ENCODE measurements around the gene TMA7B.

TMA7B gene

DNA sequence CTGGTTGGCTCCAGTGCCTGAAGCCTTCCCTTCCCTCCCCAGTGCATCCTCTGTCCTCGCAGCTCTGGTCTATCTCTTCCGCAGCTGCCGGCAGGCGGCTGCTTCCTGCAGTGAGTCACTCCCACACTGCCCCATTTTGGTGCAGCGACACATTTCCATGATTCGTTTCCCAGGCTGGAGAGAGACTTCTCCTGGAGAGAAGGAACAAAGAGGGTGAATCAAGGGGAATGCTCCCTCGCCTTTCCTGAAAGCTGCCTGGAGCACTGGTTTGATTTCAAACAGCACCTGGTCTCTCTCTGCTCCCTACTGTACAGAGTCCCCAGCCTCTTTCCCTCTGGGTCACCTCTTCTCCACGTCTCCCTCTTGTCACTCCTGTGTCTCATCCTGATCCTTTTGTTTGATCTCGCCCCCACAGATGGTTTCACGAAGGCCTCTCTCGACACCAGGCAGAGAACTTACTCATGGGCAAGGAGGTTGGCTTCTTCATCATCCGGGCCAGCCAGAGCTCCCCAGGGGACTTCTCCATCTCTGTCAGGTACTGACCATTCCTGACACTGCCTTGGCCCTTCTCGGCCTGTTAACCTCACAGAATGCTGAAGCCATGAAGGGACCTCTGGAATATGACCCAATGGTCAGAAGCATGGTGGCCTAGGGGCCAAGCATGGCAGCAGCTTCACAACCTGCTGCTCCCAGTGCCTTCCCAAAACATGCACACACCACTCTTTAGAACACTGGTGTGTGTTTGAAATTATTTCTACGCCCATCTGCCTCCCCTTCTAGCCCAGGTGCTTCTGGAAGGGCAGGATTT lies at the start of gene TMA7B:
TMA7B (plus strand) TSS at position 758 of the 808 bp plus-strand sequence. CDS start 3,978 bp downstream, outside the sequence.
- no peak for DNase-seq

- DNase-seq: no peak
These were observed 49.2 kb upstream of the TMA7B start for GRCh38 chr22:39910876-39911613.

- DNase-seq: no peak
These were observed 46.9 kb upstream of the TMA7B start for GRCh38 chr22:39913321-39913720.

GRCh38 chr22:39913886-39914285 lies 46.3 kb upstream of the TMA7B start:
- no peak for DNase-seq

- DNase-seq: no peak
These were observed 45.6 kb upstream of the TMA7B start for GRCh38 chr22:39914584-39914983.

DNA sequence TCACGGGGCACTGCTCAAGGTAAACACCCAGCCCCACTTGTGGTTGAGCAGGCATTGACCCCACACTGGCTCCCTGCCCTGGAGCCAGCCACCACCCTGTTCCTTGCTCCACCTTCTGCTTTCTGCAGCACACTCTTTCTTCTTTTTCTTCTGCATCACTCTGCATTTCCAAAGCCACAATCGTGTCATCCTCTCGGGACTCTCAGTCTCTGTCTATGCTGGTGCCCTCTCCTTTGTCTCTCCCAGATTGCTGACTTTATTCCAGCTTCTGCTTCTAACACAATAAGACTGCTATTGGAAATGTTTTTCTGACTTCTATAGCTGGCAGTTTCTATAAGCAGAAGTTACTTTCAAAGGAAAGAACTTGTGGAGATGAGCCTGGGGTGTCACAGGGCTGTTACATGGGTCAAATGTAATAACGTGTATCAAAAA lies 44.9 kb upstream of the TMA7B start:
- no peak for DNase-seq

GRCh38 chr22:39916496-39916895 lies 43.7 kb upstream of the TMA7B start:
- DNase-seq: no peak

DNA sequence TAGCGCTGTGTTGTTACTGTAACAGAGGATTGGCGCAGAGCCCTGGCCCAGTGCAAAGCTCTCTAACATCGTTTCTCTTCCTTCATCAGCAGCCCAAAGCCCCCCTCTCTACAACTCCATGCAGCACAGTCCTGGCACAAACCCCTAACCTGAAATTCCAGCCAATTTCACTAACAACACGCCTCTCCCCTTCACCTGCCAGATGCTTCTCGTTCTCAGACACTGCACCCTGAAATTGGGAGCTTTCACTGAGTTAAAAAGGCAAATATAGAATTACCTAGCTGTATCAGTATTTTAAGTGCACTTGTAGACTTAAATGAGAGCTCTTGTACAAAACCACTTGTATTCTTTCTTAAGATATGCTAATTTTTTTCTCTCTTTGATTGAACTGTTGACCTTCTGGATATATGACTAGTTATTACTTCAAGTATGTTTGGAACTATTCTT lies 43.0 kb upstream of the TMA7B start:
- no peak for DNase-seq

- DNase-seq: no peak
These were observed 42.3 kb upstream of the TMA7B start for GRCh38 chr22:39917776-39918495.

DNA sequence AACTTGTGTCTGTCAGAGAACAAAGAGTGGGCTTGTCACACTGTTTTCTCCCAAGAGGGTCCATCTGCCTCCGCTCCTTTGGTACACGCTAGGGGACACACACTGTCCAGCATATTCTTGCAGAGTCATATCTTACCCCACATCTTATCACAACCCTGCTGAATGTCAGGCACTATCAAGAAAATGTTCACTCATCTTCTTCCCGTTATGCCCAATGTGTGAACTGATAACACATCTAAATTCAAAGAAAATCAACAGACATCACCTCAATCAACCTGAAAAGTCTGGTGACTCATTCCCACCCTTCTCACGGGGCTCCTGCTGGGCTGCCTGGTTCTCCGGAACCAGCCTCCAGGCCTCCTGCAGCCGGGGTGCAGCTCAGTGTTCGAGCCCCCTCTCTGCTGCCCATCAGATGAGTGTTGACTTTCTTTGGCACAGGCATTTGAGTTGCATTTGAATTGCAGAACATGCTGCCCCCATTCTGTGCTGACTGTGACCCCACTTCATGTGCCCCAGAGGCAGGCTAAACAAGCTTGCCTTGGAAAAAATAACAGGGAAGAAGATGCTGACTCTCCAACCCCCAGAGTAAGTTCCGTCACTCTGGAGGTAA lies 40.0 kb upstream of the TMA7B start:
- DNase-seq: no peak

- DNase-seq: no peak
These were observed 36.5 kb upstream of the TMA7B start for GRCh38 chr22:39923696-39924095.

DNA sequence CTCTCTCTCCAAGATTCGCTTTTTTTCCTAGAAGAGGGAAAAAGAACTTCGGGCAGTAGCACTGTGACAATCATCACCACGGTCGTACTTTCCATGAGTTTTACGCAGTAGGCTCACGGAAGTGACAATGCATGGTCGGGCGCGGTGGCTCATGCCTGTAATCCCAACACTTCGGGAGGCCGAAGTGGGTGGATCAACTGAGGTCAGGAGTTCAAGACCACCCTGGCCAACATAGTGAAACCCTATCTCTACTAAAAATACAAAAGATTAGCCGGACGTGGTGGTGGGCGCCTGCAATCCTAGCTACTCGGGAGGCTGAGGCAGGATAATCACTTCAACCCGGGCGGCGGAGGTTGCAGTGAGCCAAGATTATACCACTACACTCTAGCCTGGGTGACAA lies 35.9 kb upstream of the TMA7B start:
- no peak for DNase-seq

DNA sequence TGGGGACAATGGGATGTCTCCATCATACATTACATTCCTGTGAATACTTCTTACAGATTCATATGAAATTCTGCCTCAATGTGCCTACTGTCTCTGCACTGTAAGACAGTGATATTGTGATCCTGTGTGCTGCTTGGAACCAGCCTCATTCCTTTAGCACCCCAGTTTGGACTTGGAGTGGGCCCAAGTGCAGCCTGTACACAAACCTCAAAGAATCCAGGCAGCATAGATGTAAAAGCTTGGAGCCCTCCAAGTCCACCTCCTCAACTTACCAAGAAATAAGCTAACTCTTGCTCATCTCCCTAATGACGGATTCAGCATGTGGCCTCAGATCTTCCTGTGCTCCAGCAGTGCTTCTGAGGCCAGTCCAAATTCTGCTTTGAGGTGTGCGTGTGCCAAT lies 34.9 kb upstream of the TMA7B start:
- DNase-seq: no peak

GRCh38 chr22:39925909-39926679 lies 34.1 kb upstream of the TMA7B start:
- DNase-seq: no peak

DNA sequence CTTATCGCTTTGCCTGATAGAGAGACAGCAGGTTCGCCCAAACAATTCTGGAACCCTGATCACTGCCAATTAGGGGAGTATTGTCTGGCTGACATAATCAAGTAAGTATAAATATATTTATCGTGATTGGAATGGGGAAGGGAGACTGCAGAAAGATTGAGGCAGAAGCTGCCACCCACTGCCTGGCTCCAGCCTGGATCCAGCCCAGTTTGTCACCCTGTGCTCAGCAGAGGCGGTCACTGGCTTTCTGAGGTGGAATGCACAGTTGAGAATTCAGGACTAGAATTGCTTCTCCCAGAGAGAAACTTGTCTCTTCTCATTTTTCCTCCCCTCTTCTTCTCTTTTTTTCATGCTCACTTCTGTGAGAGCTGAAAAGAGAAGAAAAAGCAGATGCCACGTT lies 33.4 kb upstream of the TMA7B start:
- no peak for DNase-seq

DNA sequence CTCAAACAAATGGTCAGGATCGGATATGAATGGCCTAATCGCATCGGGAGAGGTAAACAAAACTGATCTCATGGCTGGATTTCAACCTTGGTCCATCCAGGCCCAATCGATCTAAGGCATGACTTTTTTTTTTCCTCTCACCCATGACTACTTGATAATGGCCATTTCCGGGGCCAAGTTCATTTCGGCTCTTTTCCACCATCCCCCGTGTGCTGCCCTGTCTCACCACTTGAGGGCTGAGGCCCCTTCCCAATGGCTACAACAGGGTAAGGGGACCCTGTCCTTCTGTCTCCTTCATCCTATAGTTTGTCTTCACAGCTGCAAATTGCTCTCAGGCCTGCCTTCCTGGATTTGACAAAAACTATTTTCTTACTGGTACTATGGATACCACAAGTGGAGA lies 32.7 kb upstream of the TMA7B start:
- DNase-seq: no peak

GRCh38 chr22:39928536-39929520 lies 31.4 kb upstream of the TMA7B start:
- peak; percentile 22 for DNase-seq

DNA sequence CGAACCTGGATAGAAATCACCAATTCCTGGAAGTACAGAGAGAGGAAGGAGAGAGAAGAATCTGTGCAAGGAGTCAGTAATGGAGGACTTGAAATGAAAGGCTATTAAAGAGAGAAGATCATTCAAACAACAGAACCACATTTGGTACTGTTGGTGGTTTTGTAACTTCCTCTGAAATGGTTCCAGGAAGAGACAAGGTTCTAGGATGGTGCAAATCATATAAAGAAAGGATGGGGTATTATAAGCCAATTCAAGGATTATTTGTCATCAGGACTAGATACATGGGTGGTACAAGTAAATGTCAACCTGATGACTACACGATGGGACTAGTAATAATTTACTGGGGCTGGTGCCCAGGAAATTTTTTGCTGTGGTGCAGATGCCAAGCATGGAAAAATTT lies 28.9 kb upstream of the TMA7B start:
- DNase-seq: no peak

DNA sequence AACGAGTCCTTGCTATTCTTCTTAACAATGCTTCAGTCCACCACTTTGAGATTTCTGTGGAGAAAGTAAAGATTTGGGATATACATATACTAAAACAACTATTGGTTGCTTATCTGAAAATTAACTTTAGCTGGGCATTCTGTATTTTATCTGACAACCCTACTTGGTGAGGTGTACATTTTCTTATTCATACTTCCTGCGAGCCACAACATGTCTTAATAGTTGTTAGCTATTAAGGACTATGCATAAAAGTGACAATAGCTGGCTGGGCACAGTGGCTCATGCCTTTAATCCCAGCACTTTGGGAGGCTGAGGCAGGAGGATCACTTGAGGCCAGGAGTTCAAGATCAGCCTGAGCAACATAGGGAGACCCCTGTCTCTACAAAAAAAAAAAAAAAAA lies 28.0 kb upstream of the TMA7B start:
- DNase-seq: no peak

- no peak for DNase-seq
These were observed 27.1 kb upstream of the TMA7B start for GRCh38 chr22:39932918-39933649.

All from GF-D8 (cell line).